ENCODE measurements around the gene SUSD3.

DNA sequence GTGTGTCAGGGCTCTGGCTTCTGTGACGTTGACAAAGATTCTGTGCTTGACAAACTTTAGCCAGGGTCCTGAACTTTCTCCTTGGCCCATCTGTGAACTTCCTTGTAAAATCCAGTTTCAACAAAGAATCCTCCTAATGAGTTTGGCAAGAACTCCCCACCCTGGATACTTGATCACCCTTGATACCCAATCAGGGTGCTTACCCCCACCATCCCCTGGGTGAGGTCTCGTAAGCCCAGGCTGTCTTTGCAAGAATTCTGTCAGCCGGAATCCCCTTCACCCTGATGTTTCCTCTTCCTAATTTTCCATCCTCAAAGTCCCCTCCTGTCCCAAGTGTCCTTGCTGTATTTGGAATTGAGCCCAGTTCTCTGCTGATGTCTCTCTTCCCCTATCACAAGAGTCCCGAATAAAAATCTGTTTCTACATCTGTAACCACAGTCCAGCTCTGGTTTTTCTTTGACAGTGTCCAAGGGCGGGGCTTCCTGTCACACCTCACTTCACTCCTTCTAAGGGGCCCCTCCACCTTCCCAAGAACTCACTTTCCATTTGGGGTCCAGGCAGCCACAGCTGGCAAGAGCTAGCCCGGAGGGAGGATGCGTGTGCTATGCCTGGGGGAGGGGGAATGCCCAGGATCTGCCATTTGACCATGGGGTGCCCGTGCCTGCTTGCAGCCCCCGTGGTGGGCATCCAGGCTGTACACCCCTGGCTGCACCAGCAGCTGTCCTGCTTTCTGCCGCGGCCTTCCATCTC is 34.8 kb downstream of the SUSD3 start:
- TF ChIP-seq, protein P1, sequence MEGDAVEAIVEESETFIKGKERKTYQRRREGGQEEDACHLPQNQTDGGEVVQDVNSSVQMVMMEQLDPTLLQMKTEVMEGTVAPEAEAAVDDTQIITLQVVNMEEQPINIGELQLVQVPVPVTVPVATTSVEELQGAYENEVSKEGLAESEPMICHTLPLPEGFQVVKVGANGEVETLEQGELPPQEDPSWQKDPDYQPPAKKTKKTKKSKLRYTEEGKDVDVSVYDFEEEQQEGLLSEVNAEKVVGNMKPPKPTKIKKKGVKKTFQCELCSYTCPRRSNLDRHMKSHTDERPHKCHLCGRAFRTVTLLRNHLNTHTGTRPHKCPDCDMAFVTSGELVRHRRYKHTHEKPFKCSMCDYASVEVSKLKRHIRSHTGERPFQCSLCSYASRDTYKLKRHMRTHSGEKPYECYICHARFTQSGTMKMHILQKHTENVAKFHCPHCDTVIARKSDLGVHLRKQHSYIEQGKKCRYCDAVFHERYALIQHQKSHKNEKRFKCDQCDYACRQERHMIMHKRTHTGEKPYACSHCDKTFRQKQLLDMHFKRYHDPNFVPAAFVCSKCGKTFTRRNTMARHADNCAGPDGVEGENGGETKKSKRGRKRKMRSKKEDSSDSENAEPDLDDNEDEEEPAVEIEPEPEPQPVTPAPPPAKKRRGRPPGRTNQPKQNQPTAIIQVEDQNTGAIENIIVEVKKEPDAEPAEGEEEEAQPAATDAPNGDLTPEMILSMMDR (IDR thresholded peaks at IDR 0.05 in 2 of 3, conservative IDR thresholded peaks at IDR 0.05 in 1 of 3; ENCODE audit: control insufficient read depth in 2 of 3, extremely low read depth in 1 of 3, insufficient read depth in 1 of 3, low read depth in 3 of 3, low read length in 3 of 3): no peak
- TF ChIP-seq, protein P2, sequence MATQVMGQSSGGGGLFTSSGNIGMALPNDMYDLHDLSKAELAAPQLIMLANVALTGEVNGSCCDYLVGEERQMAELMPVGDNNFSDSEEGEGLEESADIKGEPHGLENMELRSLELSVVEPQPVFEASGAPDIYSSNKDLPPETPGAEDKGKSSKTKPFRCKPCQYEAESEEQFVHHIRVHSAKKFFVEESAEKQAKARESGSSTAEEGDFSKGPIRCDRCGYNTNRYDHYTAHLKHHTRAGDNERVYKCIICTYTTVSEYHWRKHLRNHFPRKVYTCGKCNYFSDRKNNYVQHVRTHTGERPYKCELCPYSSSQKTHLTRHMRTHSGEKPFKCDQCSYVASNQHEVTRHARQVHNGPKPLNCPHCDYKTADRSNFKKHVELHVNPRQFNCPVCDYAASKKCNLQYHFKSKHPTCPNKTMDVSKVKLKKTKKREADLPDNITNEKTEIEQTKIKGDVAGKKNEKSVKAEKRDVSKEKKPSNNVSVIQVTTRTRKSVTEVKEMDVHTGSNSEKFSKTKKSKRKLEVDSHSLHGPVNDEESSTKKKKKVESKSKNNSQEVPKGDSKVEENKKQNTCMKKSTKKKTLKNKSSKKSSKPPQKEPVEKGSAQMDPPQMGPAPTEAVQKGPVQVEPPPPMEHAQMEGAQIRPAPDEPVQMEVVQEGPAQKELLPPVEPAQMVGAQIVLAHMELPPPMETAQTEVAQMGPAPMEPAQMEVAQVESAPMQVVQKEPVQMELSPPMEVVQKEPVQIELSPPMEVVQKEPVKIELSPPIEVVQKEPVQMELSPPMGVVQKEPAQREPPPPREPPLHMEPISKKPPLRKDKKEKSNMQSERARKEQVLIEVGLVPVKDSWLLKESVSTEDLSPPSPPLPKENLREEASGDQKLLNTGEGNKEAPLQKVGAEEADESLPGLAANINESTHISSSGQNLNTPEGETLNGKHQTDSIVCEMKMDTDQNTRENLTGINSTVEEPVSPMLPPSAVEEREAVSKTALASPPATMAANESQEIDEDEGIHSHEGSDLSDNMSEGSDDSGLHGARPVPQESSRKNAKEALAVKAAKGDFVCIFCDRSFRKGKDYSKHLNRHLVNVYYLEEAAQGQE (IDR thresholded peaks at IDR 0.05; ENCODE audit: low read depth, low read length): no peak
